Measurements from ENCODE around the gene TNPO2. TPM values are rescaled to one million over a fixed set of nuclear protein-coding genes. Genes with fewer than 3 reads are reported as not detected.

Gene TNPO2
- total RNA-seq (10 to 100 TPM; 47.3 to 47.4 TPM), total RNA-seq (39.6 to 324 (median 90.3) reads per million in 172 experiments)
- polyA plus RNA-seq (2013, experiment 1 of 2): 26.8 TPM
- polyA plus RNA-seq (2013, experiment 2 of 2): 29.8 TPM

DNA sequence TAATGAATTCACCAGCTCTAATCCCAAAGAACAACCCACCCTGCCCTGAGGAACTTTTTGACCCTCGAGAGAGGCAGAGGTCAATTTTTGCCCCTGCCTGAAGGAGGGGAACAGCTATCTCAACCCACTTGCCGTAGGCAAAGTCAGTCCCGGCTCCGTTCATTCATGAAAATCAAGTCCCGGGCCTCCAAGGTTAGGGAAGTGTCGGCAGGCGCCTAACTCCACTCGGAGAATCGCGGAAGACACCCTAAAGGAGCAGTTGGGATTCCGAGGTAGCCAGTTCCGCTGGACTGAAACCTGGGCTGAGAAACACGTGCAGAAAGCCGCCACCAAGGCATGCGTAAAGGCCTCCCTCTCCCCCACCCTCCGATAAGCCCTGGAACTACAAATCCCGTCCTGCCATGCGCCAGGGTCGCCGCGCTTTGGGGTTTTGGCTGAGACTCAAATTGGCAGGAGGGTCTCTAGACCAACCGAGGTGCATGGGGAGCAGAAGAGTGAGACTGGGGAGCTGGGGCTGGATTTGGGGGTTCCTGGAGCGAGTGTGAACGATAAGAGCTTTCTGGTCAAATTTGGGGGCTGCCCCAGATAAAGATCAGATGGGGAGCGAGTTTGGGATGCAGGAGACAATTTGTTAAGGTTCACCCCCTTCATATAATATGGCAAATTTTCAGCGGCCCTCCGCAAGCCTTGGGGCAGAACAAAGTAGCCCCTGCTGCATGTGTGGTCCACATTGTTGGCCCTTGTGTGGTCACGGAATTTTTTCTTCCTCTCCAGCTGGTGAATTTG lies at the start of gene TNPO2:
Gene TNPO2, minus strand, starts transcription at position 292 of the 786 bp plus-strand sequence. CDS start 2,955 bp downstream, outside the sequence.
- no peaks in the 10 kb centered on the region for H3K27me3 Mint-ChIP-seq
- Histone ChIP-seq H3K4me3 (ENCODE audit: low read length) (peak within 1 kb of the TSS; percentile 69), H3K27ac (ENCODE audit: low read depth in 1 of 2, low read length in 2 of 2) (peak within 1 kb of the TSS; percentile 48 to 78), H3K36me3 (ENCODE audit: insufficient read depth, low read length) (peaks cover 12% of the 10 kb centered on the region), H3K4me1 (ENCODE audit: insufficient read depth, low read length) (peaks cover 39% of the 10 kb centered on the region), H3K9me3 (ENCODE audit: control insufficient read depth in 1 of 2, insufficient read depth in 1 of 2, low read length in 2 of 2) (no peaks in the 10 kb centered on the region), H3K27me3 (ENCODE audit: control insufficient read depth in 1 of 2, insufficient read depth in 2 of 2, low read length in 2 of 2) (no peaks in the 10 kb centered on the region)
- intact Hi-C loops (cut with DNase I, micrococcal nuclease): loop anchor here (1.0 to 5.0 kb wide), 3 partner anchors 10 to 43 kb away; partner anchors contain the start of genes DHPS (in 2 of the 2) and TRIR (in 1 of the 2)
- POLR2A ChIA-PET: interaction anchor here (0.9 to 7.0 kb wide), 10 partner anchors 9 to 664 kb away, joined by 3 to 79 read pairs (median 4); partner anchors contain the start of genes DHPS, GET3, JUNB and RNASEH2A
- ATAC-seq (ENCODE audit: poor library complexity) (peak; percentile 25), DNase-seq (peak; percentile 37 to 80 (median 54))
- H3K9me3 Mint-ChIP-seq: no peaks in the 10 kb centered on the region
- peak within 1 kb of the TSS; percentile 98 for H3K4me3 Mint-ChIP-seq
- H3K4me1 Mint-ChIP-seq (ENCODE audit: low read depth): peaks cover 43% of the 10 kb centered on the region
- TF ChIP-seq, protein P1, sequence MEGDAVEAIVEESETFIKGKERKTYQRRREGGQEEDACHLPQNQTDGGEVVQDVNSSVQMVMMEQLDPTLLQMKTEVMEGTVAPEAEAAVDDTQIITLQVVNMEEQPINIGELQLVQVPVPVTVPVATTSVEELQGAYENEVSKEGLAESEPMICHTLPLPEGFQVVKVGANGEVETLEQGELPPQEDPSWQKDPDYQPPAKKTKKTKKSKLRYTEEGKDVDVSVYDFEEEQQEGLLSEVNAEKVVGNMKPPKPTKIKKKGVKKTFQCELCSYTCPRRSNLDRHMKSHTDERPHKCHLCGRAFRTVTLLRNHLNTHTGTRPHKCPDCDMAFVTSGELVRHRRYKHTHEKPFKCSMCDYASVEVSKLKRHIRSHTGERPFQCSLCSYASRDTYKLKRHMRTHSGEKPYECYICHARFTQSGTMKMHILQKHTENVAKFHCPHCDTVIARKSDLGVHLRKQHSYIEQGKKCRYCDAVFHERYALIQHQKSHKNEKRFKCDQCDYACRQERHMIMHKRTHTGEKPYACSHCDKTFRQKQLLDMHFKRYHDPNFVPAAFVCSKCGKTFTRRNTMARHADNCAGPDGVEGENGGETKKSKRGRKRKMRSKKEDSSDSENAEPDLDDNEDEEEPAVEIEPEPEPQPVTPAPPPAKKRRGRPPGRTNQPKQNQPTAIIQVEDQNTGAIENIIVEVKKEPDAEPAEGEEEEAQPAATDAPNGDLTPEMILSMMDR (IDR thresholded peaks at IDR 0.05): no peak
- CTCF ChIA-PET: interaction anchor here (1.2 to 4.6 kb wide), 6 partner anchors 10 to 161 kb away, joined by 3 to 38 read pairs (median 6); partner anchors contain the start of genes DHPS and TRIR
- peak within 1 kb of the TSS; percentile 89 for H3K27ac Mint-ChIP-seq
- peaks cover 43% of the 10 kb centered on the region for H3K36me3 Mint-ChIP-seq (ENCODE audit: low read depth)

DNA sequence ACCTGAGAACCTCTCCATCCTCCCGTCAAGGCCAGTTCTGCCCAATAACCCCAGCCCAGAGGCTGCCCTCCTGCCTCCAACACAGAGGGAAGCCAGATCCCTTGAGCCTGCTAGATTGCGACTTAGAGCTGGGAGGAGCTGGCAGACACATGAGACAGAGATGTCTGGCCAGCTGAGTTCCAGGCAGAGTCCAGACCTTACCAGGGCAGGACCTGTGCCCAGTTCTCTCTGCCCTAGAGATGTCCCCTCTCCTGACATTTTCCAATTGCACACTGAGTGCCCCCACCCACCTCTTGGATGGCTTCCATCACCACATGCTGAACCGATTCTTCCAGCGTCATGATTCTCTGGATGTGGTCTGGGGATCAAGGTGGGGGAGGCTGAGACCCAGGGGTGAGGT lies 48.6 kb upstream of the TNPO2 start:
- CTCF ChIA-PET: interaction anchor here (1.7 kb wide), 1 partner anchor 15 kb away, joined by 6 read pairs; no protein-coding TSS in a partner anchor
- H3K9me3 ChIP-seq (ENCODE audit: control insufficient read depth in 1 of 2, insufficient read depth in 1 of 2, low read length in 2 of 2): no peaks in the 10 kb centered on the region
- no peaks in the 10 kb centered on the region for H3K36me3 ChIP-seq (ENCODE audit: insufficient read depth, low read length)
- no peaks in the 10 kb centered on the region for H3K27me3 Mint-ChIP-seq
- DNase-seq (no peak), ATAC-seq (ENCODE audit: poor library complexity) (no peak)
- no peaks in the 10 kb centered on the region for H3K27me3 ChIP-seq (ENCODE audit: control insufficient read depth in 1 of 2, insufficient read depth in 2 of 2, low read length in 2 of 2)
- peaks cover 17% of the 10 kb centered on the region for H3K4me1 Mint-ChIP-seq (ENCODE audit: low read depth)
- TF ChIP-seq, protein P1 (IDR thresholded peaks at IDR 0.05): no peak
- no peak overlapping the region for H3K27ac ChIP-seq (ENCODE audit: low read depth in 1 of 2, low read length in 2 of 2)
- peaks cover 37% of the 10 kb centered on the region for H3K4me1 ChIP-seq (ENCODE audit: insufficient read depth, low read length)
- POLR2A ChIA-PET: interaction anchor here (8.4 kb wide), 1 partner anchor 22 kb away, joined by 301 read pairs; the partner anchor contains the start of gene JUNB
- no peak overlapping the region for H3K4me3 ChIP-seq (ENCODE audit: low read length)
- H3K27ac Mint-ChIP-seq: no peak overlapping the region
- intact Hi-C loops (cut with DNase I, micrococcal nuclease): no loop called here
- H3K9me3 Mint-ChIP-seq: no peaks in the 10 kb centered on the region
- H3K4me3 Mint-ChIP-seq: no peak overlapping the region
- H3K36me3 Mint-ChIP-seq (ENCODE audit: low read depth): no peaks in the 10 kb centered on the region

DNA sequence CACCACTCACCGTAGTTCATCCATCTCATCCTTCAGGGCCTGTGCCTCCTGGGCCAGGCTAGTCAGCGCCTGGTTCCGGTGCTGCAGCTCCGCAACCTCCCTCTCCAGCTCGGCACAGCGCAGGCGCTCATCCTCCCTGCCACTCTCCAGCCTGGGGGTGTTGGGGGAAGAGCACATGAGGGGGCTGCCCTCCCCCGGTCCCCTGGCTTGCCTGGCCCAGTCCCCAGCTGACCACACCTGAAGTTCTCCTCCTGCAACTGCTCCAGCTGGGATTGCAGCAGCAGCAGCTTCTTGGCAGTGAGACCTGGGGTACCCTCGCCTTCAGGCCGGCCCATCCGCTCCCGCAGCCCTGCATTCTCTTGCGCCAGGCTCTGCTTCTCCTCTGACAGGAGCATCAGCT lies 47.2 kb upstream of the TNPO2 start:
- peaks cover 14% of the 10 kb centered on the region for H3K4me1 Mint-ChIP-seq (ENCODE audit: low read depth)
- ATAC-seq (ENCODE audit: poor library complexity) (no peak), DNase-seq (no peak)
- CTCF ChIA-PET: no interaction called here
- no peaks in the 10 kb centered on the region for H3K27me3 Mint-ChIP-seq
- POLR2A ChIA-PET: interaction anchor here (2.4 kb wide), 1 partner anchor 21 kb away, joined by 23 read pairs; the partner anchor contains the start of gene JUNB
- no peaks in the 10 kb centered on the region for H3K9me3 Mint-ChIP-seq
- H3K9me3 ChIP-seq (ENCODE audit: control insufficient read depth in 1 of 2, insufficient read depth in 1 of 2, low read length in 2 of 2): no peaks in the 10 kb centered on the region
- H3K27ac Mint-ChIP-seq: no peak overlapping the region
- H3K4me1 ChIP-seq (ENCODE audit: insufficient read depth, low read length): peaks cover 30% of the 10 kb centered on the region
- H3K27me3 ChIP-seq (ENCODE audit: control insufficient read depth in 1 of 2, insufficient read depth in 2 of 2, low read length in 2 of 2): no peaks in the 10 kb centered on the region
- TF ChIP-seq, protein P1 (IDR thresholded peaks at IDR 0.05): no peak
- H3K27ac ChIP-seq (ENCODE audit: low read depth in 1 of 2, low read length in 2 of 2): no peak overlapping the region
- no peak overlapping the region for H3K4me3 ChIP-seq (ENCODE audit: low read length)
- intact Hi-C loops (cut with DNase I, micrococcal nuclease): no loop called here
- no peak overlapping the region for H3K4me3 Mint-ChIP-seq
- H3K36me3 Mint-ChIP-seq (ENCODE audit: low read depth): no peaks in the 10 kb centered on the region
- H3K36me3 ChIP-seq (ENCODE audit: insufficient read depth, low read length): no peaks in the 10 kb centered on the region

All from CD4-positive, alpha-beta T cell (primary cell).